Measurements from ENCODE around the gene PHOX2A. TPM values are rescaled to one million over a fixed set of nuclear protein-coding genes. Genes with fewer than 3 reads are reported as not detected.
"Not testable (repeated sequence)": the region's sequence is repeated elsewhere in the genome, so short reads cannot be mapped to it uniquely, and the experiment has no call there.

PHOX2A gene
- total RNA-seq, 1 experiment from 2014 or later: not detected

DNA sequence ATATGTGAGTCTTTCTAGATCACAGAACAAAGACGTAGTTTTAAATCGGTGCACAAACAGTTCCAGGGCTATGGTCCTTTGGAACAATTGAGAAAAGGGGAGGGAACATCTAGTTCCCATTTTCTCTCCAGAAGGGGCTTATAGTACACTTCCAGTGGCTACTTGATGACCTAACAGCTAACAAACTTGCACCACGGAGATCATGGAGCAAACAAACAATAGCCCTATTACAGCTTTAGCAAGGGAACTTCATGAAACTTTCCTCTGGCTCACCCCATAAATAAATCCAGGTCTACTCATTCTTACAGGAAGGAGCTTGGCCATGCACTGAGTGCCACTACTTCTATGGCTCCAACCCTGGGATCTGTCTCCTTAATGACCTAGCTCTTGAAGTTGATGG lies 35.7 kb downstream of the PHOX2A start:
- no peak overlapping the region for H3K27ac ChIP-seq
- H3K9me3 ChIP-seq (ENCODE audit: insufficient read depth, low read depth): no peaks in the 10 kb centered on the region; the same call in 1 of the 2 replicates
- H2AFZ ChIP-seq: no peak overlapping the region
- no peaks in the 10 kb centered on the region for H3K27me3 ChIP-seq (ENCODE audit: insufficient read depth, low read depth)
- no peak for DNase-seq
- BruUV-seq (replicated peaks): no TSS peak
- peaks cover 3% of the 10 kb centered on the region; the same call in 1 of the 2 replicates for H3F3A ChIP-seq (ENCODE audit: insufficient read depth, low read depth)
- H3K4me3 ChIP-seq: no peak overlapping the region
- no peaks in the 10 kb centered on the region for H3K9me2 ChIP-seq (ENCODE audit: insufficient read depth)
- no peak overlapping the region for H3K4me2 ChIP-seq
- H3K79me2 ChIP-seq (ENCODE audit: low read depth): no peaks in the 10 kb centered on the region
- no peaks in the 10 kb centered on the region for H3K36me3 ChIP-seq (ENCODE audit: low read depth)
- H3K4me1 ChIP-seq (replicated peaks; ENCODE audit: insufficient read depth): peaks cover 9% of the 10 kb centered on the region
- no peaks in the 10 kb centered on the region for H4K20me1 ChIP-seq (ENCODE audit: insufficient read depth)
- ChIA-PET CTCF (no interaction called here), POLR2A (ENCODE audit: unreplicated experiment) (interaction anchor here (0.6 kb wide), 1 partner anchor 15 kb away, joined by 3 read pairs; no protein-coding TSS in a partner anchor)
- TF ChIP-seq, protein P1, sequence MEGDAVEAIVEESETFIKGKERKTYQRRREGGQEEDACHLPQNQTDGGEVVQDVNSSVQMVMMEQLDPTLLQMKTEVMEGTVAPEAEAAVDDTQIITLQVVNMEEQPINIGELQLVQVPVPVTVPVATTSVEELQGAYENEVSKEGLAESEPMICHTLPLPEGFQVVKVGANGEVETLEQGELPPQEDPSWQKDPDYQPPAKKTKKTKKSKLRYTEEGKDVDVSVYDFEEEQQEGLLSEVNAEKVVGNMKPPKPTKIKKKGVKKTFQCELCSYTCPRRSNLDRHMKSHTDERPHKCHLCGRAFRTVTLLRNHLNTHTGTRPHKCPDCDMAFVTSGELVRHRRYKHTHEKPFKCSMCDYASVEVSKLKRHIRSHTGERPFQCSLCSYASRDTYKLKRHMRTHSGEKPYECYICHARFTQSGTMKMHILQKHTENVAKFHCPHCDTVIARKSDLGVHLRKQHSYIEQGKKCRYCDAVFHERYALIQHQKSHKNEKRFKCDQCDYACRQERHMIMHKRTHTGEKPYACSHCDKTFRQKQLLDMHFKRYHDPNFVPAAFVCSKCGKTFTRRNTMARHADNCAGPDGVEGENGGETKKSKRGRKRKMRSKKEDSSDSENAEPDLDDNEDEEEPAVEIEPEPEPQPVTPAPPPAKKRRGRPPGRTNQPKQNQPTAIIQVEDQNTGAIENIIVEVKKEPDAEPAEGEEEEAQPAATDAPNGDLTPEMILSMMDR (conservative IDR thresholded peaks at IDR 0.05): no peak
- no peak for TF ChIP-seq EZH2 (IDR thresholded peaks at IDR 0.05; ENCODE audit: low read depth)
- intact Hi-C loops (cut with micrococcal nuclease; ENCODE audit: unreplicated experiment): no loop called here

DNA sequence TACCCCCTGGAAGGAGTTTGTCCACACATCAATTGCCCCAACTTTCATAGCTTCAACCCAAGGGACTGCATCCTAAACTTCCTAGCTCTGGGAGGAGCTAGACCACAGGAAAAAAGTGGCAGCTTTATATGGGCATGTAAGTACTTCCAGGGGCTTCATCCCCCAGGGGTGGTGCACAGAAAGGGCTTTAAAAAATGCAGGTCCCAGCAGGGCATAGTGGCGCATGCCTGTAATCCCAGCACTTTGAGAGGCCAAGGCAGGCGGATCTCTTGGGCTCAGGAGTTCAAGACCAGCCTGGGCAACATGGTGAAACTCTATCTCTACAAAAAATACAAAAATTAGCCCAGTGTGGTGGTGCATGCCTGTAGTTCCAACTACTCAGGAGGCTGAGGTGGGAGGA lies 37.2 kb downstream of the PHOX2A start:
- H3K79me2 ChIP-seq (ENCODE audit: low read depth); H3K9me3 ChIP-seq (ENCODE audit: insufficient read depth, low read depth); H3K27ac ChIP-seq; H3K36me3 ChIP-seq (ENCODE audit: low read depth); H3K27me3 ChIP-seq (ENCODE audit: insufficient read depth, low read depth); H2AFZ ChIP-seq; DNase-seq; H3K4me3 ChIP-seq; H4K20me1 ChIP-seq (ENCODE audit: insufficient read depth); BruUV-seq (replicated peaks); POLR2A ChIA-PET (ENCODE audit: unreplicated experiment); H3K9me2 ChIP-seq (ENCODE audit: insufficient read depth); intact Hi-C loops (cut with micrococcal nuclease; ENCODE audit: unreplicated experiment); H3K4me2 ChIP-seq: not testable (repeated sequence)
- CTCF ChIA-PET: interaction anchor here (0.6 kb wide), 1 partner anchor 138 kb away, joined by 6 read pairs; no protein-coding TSS in a partner anchor
- Histone ChIP-seq H3F3A (ENCODE audit: insufficient read depth, low read depth) (peaks cover 16% of the 10 kb centered on the region), H3K4me1 (replicated peaks; ENCODE audit: insufficient read depth) (peaks cover 15% of the 10 kb centered on the region)

DNA sequence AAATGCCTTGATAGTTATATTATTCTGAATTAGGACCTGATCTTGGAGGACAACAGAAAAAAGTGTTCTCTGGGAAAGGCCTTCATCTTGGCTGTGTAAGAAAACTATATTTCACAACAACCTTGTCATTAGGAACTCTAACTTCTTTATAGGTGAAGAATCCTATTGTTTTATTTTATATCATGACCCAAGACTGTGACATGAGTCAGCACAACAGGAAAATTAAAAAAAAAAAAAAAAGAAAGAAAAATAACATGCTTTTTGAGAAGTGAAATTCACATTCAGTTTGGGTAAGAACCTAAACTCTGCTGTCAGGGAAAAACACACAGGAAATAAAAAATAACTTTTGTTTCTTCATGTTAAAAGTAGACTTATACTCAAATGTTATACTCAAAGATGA lies 39.1 kb downstream of the PHOX2A start:
- Histone ChIP-seq H3K4me2 (no peak overlapping the region), H3K4me1 (replicated peaks; ENCODE audit: insufficient read depth) (peaks cover 17% of the 10 kb centered on the region), H3K9me3 (ENCODE audit: insufficient read depth, low read depth) (no peaks in the 10 kb centered on the region; the same call in 1 of the 2 replicates), H3K36me3 (ENCODE audit: low read depth) (no peaks in the 10 kb centered on the region), H3K4me3 (no peak overlapping the region), H4K20me1 (ENCODE audit: insufficient read depth) (no peaks in the 10 kb centered on the region), H3K9me2 (ENCODE audit: insufficient read depth) (no peaks in the 10 kb centered on the region), H3K27ac (no peak overlapping the region), H3F3A (ENCODE audit: insufficient read depth, low read depth) (peaks cover 25% of the 10 kb centered on the region), H3K27me3 (ENCODE audit: insufficient read depth, low read depth) (no peaks in the 10 kb centered on the region), H2AFZ (no peak overlapping the region), H3K79me2 (ENCODE audit: low read depth) (no peaks in the 10 kb centered on the region)
- no TSS peak for BruUV-seq (replicated peaks)
- DNase-seq: no peak
- CTCF ChIA-PET: no interaction called here
- TF ChIP-seq, protein P1 (conservative IDR thresholded peaks at IDR 0.05): no peak
- TF ChIP-seq EZH2 (IDR thresholded peaks at IDR 0.05; ENCODE audit: low read depth): no peak
- POLR2A ChIA-PET (ENCODE audit: unreplicated experiment): interaction anchor here (0.7 kb wide), 2 partner anchors 16 to 1326 kb away, joined by 4 to 29 read pairs; no protein-coding TSS in a partner anchor
- intact Hi-C loops (cut with micrococcal nuclease; ENCODE audit: unreplicated experiment): no loop called here

DNA sequence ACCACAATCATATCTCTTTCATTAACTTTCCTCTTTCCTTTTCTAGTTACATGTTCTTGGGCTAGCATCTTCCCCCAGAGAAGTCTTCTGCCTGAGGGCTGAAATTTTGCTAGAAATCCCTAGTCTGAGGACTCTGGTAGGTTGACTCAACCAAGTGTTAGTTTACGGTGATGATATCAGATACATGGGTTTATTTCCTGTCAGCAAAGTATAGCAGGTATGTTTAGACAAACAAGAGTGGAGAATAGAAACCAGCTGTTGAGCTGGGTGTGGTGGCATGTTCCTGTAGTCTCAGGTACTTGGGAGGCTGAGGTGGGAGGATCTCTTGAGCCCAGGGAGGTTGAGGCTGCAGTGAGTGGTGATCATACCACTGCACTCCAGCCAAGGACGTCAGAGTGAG lies 40.8 kb downstream of the PHOX2A start:
- Histone ChIP-seq H3K4me3 (no peak overlapping the region), H3K4me1 (replicated peaks; ENCODE audit: insufficient read depth) (peaks cover 32% of the 10 kb centered on the region), H3K79me2 (ENCODE audit: low read depth) (no peaks in the 10 kb centered on the region), H3K36me3 (ENCODE audit: low read depth) (no peaks in the 10 kb centered on the region), H3K27ac (0 out of 2 replicates have a peak overlapping the region, but pooled peaks have one; percentile 14), H3K9me2 (ENCODE audit: insufficient read depth) (no peaks in the 10 kb centered on the region), H3K9me3 (ENCODE audit: insufficient read depth, low read depth) (no peaks in the 10 kb centered on the region), H3K27me3 (ENCODE audit: insufficient read depth, low read depth) (no peaks in the 10 kb centered on the region), H3K4me2 (0 out of 2 replicates have a peak overlapping the region, but pooled peaks have one; percentile 11), H4K20me1 (ENCODE audit: insufficient read depth) (no peaks in the 10 kb centered on the region), H3F3A (ENCODE audit: insufficient read depth, low read depth) (peaks cover 25% of the 10 kb centered on the region), H2AFZ (no peak overlapping the region)
- no peak for TF ChIP-seq EZH2 (IDR thresholded peaks at IDR 0.05; ENCODE audit: low read depth)
- TF ChIP-seq, protein P1 (conservative IDR thresholded peaks at IDR 0.05): no peak
- POLR2A ChIA-PET (ENCODE audit: unreplicated experiment): interaction anchor here (0.6 kb wide), 2 partner anchors 20 to 58 kb away, joined by 4 to 5 read pairs; no protein-coding TSS in a partner anchor
- CTCF ChIA-PET: no interaction called here
- intact Hi-C loops (cut with micrococcal nuclease; ENCODE audit: unreplicated experiment): no loop called here
- DNase-seq: peak in 1 of 2 experiments; percentile 48
- no TSS peak for BruUV-seq (replicated peaks)

All from PC-9 (cell line).